T-helper 1 cell treated with Interleukin-12 subunit alpha and Interleukin-12 subunit beta and Interleukin-4 antibody, amounts not matched to agents 30 μg/mL and 1 μg/mL, for 36 hours (primary cell): ENCODE results near the gene TRIM69.
A peak's percentile ranks its signal among the peaks of the same experiment; 100 is the strongest.
"Not testable (repeated sequence)": the region's sequence is repeated elsewhere in the genome, so short reads cannot be mapped to it uniquely, and the experiment has no call there.

Experiments
- H3K27ac Mint-ChIP-seq: one replicate; pipeline ENCODE4 v1.8.0; 2021; ENCODE audit warnings: mild to moderate bottlenecking, mixed read lengths
- H3K27me3 Mint-ChIP-seq: one replicate; pipeline ENCODE4 v1.8.0; 2021; ENCODE audit warnings: low read depth, mixed read lengths
- H3K36me3 Mint-ChIP-seq: one replicate; pipeline ENCODE4 v1.8.0; 2021; ENCODE audit warnings: low read depth, mixed read lengths
- H3K4me1 Mint-ChIP-seq: one replicate; pipeline ENCODE4 v1.8.0; 2021; ENCODE audit warnings: low read depth, mixed read lengths
- H3K4me3 Mint-ChIP-seq: one replicate; pipeline ENCODE4 v1.8.0; 2021; ENCODE audit warnings: mild to moderate bottlenecking, moderate library complexity, mixed read lengths
- H3K9me3 Mint-ChIP-seq: one replicate; pipeline ENCODE4 v1.8.0; 2021; ENCODE audit warnings: mixed read lengths

The TRIM69 gene

DNA sequence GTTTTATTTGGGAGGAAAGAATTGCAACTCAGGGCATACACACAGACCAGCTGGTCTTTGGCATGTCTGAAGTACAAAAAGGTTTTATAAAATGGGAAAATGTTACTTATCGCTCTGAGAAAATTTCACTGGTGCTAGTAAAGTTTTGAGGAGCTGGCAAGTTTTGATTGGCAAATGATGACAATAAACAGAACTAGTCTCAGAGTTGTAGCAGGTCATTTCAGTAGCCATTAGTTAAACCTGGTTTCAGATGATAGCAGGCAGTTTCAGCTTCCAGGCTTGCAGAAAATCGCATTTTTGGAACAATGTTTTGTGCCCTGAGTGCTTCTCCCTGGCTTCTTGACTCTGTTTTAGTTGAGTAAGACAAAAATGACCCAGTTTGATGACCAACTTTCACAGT lies 14.3 kb upstream of the TRIM69 start:
- no peaks in the 10 kb centered on the region for H3K9me3 Mint-ChIP-seq
- H3K4me3 Mint-ChIP-seq = no peak overlapping the region
- H3K4me1 Mint-ChIP-seq = peaks cover 76% of the 10 kb centered on the region
- peak overlapping the region; percentile 96 for H3K27ac Mint-ChIP-seq
- H3K27me3 Mint-ChIP-seq = no peaks in the 10 kb centered on the region
- peaks cover 31% of the 10 kb centered on the region for H3K36me3 Mint-ChIP-seq

DNA sequence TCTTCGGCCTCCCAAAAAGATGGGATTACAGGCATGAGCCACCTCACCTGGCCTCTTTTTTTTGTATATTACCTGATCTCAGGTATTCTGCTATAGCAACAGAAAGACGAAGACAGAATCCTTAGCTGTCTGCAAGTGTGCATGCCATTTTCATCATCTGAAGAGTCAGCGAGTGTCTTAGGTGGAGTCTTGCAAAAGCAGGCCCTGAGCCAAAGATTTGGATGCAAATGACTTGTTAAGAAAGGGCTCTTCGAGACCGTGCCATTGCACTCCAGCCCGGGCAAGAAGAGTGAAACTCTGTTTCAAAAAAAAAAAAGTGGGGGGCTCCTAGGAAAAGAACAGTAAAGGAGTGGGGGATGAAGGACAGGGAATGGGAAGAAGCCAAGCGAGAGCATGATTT lies 10.2 kb upstream of the TRIM69 start:
- Mint-ChIP-seq H3K36me3 (peaks cover 18% of the 10 kb centered on the region), H3K4me3 (peak overlapping the region; percentile 98), H3K27me3 (no peaks in the 10 kb centered on the region), H3K9me3 (no peaks in the 10 kb centered on the region), H3K4me1 (peaks cover 64% of the 10 kb centered on the region), H3K27ac (peak overlapping the region; percentile 100)

DNA sequence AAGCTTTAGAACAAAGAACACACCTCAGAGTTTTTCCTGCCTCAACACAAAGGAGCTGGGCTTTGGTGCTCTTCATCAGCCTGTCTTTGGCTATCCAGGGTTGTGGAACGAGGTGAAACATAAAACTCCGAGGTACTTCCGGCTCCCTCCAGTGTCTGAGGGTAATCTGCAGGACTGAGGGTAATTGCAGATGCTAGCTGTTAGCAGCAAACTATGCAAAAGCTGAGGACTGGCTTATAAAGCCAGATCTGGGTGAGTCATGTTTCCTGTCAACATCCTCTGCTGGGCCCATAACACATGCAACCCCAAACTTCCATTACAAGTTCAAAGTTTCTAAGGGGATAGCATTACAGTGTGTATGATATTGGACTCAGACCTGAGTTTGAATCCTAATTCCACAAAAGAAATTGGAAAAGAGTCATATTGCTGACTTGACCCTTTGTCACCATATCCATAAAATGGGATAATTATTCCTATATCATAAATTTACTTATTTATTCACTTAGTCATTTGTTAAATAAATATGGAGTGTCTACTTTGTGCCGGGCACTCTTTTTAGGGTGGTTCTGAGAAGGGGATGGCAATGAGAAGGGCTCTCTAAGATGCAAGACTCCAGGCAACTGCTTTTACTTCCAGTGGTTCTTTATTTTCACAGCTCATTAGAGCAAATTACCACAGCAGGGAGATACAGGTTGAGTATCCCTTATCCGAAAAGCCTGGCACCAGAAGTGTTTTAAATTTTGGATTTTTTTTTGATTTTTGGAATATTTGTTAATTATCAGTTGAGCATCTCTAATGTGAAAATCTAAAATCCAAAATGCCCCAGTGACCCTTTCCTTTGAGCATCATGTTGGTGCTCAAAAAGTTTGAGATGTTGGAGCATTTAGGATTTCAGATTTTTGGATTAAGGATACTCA lies 9.5 kb upstream of the TRIM69 start:
- H3K4me3 Mint-ChIP-seq = peak overlapping the region; percentile 98
- H3K27ac Mint-ChIP-seq = peak overlapping the region; percentile 100
- peaks cover 65% of the 10 kb centered on the region for H3K4me1 Mint-ChIP-seq
- no peaks in the 10 kb centered on the region for H3K27me3 Mint-ChIP-seq
- H3K9me3 Mint-ChIP-seq = no peaks in the 10 kb centered on the region
- peaks cover 20% of the 10 kb centered on the region for H3K36me3 Mint-ChIP-seq

DNA sequence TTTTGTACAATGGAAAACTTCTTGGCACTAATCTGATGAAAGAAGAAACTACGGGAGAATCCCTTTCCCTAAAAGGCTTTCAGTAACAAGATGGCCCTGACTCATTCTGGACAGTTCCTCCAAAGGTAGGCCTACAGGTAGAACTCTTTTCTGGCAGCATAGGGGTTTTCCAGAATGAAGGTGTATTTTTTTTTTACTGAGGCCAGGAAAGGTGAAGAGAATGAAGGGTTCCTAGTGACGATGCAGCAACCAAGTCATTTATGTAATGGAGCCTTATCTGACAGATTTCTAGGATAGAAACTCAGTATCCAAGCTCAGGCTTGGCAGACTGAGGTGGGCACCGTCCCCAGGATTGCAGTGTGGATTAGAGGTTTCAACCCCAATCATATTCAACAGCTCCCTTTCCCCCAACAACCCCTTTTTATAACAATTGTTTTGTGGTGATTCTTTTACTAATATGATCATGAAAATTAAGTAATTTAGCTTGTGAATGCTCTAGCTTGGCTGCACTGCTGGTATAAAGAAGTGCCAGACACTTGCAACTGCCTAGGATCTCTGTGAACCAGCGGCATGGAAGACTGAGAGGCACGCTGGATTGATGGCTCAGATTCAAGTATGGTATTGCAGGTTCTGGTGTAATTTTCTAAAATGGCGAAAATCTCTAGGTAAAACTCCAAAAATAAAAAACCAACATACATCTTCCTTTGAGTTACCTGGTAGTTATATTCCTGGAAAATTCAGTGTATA lies 8.7 kb upstream of the TRIM69 start:
- H3K36me3 Mint-ChIP-seq = peaks cover 26% of the 10 kb centered on the region
- peaks cover 68% of the 10 kb centered on the region for H3K4me1 Mint-ChIP-seq
- H3K4me3 Mint-ChIP-seq = peak overlapping the region; percentile 98
- peak overlapping the region; percentile 100 for H3K27ac Mint-ChIP-seq
- H3K9me3 Mint-ChIP-seq = no peaks in the 10 kb centered on the region
- no peaks in the 10 kb centered on the region for H3K27me3 Mint-ChIP-seq

DNA sequence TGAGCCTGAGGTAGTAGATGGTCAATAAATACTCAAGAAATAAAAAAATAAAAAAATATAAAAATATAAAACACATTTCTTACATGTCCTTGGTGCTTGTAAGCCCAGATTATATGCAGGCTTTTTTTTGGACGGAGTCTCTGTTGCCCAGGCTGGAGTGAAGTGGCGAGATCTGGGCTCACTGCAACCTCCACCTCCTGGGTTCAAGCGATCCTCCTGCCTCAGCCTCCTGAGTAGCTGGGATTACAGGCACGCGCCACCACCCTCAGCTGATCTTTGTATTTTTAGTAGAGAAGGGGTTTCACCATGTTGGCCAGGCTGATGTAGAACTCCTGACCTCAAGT lies 8.1 kb upstream of the TRIM69 start:
- not testable (repeated sequence) for H3K27me3 Mint-ChIP-seq, H3K9me3 Mint-ChIP-seq
- Mint-ChIP-seq H3K27ac (peak overlapping the region; percentile 100), H3K4me3 (peak overlapping the region; percentile 98), H3K36me3 (peaks cover 26% of the 10 kb centered on the region), H3K4me1 (peaks cover 68% of the 10 kb centered on the region)

DNA sequence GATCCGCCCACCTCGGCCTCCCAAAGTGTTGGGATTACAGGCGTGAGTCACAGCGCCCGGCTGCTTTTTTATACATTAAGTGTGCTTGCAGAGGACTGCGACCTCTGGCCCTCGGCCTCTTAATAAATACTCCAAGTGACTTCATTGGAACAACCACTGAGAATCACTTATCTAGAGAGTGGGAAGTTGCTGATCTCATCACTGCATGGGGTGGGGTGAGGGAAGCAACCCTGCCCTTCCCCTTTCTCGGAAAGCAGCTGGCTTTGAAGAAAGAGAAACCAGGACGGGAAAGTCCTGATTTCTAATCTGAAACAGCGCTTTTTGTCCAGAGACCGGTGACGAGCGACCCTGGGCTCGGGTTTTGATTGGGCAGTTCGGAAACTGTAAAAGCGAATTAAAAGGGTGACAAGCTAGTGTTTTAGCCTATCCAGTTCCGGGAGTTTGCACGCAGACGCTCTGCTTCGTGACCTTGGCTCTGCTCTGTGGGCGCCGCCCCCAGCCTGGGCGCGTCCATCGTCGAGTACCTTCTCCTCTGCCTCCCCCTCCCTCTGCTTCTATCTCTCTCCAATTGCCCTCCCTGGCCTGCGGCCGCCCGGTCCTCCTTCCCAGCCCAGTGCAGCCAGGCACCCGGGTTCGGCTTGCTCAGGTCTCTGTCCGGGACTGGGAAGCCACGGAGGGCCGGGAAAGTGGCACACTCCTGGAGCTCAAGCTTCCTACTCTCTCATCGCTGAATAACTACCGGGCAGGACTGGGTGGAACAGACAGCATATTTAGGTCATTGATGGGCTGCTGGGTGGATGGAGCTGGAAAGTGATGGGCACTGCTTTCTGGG lies 7.5 kb upstream of the TRIM69 start:
- H3K27me3 Mint-ChIP-seq = no peaks in the 10 kb centered on the region
- peak overlapping the region; percentile 98 for H3K4me3 Mint-ChIP-seq
- peaks cover 67% of the 10 kb centered on the region for H3K4me1 Mint-ChIP-seq
- H3K36me3 Mint-ChIP-seq = peaks cover 30% of the 10 kb centered on the region
- H3K27ac Mint-ChIP-seq = peak overlapping the region; percentile 100
- H3K9me3 Mint-ChIP-seq = no peaks in the 10 kb centered on the region

DNA sequence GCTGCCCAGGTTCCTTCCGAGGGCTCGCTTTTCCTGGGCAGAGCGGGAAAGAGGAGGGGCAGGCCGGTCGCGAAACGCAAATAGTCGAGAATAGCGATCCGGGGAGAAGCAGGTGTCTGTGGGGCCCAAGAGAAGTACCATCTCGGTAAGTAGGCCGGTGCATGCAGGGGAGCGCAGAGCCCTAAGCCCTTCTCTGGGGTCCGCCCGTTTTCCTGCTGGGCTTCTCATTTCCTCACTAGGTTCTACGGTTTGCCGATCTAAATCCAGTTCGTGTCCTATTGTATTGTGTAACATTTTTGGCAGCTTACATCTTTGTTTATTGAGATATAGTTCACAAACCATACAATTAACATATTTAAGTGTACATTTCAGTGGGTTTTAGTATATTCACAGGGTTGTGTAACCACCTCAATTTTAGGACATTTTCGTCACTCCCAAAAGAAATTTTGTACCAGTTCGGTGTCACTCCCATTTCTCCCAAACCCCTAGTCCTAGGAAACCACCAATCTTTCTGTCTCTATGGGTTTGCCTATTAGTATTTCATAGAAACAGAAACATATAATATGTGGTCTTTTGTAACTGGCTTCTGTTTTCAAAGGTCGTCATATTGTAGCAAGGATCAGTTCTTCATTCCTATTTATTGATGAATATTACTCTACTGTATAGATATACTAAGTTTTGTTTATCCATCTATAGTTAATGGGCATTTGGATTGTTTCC lies 6.8 kb upstream of the TRIM69 start:
- no peaks in the 10 kb centered on the region for H3K27me3 Mint-ChIP-seq
- H3K4me3 Mint-ChIP-seq = peak overlapping the region; percentile 98
- H3K4me1 Mint-ChIP-seq = peaks cover 66% of the 10 kb centered on the region
- no peaks in the 10 kb centered on the region for H3K9me3 Mint-ChIP-seq
- peak overlapping the region; percentile 100 for H3K27ac Mint-ChIP-seq
- H3K36me3 Mint-ChIP-seq = peaks cover 31% of the 10 kb centered on the region

DNA sequence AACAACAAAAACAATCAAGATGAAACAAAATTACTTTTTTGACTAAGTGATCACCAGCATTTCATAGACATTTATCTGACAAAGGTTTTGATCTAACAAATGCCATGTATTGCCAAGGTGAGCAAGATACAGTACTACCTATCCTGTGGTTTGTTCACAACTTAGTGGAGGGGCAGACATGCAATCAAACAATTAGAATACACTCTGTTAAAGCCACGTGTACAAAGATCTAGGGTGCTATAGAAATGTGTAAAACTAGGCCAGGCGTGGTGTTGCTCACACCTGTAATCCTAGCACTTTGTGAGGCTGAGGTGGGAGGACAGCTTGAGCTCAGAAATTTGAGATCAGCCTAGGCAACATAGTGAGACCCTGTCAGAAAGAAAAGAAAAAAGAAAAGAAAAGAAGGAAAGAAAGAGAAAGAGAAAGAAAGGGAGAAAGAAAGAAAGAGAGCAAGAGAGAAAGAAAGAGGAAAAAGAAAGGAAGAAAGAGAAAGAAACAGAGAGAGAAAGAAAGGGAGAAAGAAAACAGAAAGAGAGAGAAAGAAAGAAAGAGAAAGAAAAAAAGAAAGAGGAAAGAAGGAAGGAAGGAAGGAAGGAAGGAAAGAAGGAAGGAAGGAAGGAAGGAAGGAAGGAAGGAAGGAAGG lies 1.4 kb upstream of the TRIM69 start:
- H3K27ac Mint-ChIP-seq = peak overlapping the region; percentile 92
- peak overlapping the region; percentile 87 for H3K4me3 Mint-ChIP-seq
- H3K36me3 Mint-ChIP-seq = peaks cover 21% of the 10 kb centered on the region
- H3K27me3 Mint-ChIP-seq = no peaks in the 10 kb centered on the region
- no peaks in the 10 kb centered on the region for H3K9me3 Mint-ChIP-seq
- H3K4me1 Mint-ChIP-seq = peaks cover 64% of the 10 kb centered on the region

DNA sequence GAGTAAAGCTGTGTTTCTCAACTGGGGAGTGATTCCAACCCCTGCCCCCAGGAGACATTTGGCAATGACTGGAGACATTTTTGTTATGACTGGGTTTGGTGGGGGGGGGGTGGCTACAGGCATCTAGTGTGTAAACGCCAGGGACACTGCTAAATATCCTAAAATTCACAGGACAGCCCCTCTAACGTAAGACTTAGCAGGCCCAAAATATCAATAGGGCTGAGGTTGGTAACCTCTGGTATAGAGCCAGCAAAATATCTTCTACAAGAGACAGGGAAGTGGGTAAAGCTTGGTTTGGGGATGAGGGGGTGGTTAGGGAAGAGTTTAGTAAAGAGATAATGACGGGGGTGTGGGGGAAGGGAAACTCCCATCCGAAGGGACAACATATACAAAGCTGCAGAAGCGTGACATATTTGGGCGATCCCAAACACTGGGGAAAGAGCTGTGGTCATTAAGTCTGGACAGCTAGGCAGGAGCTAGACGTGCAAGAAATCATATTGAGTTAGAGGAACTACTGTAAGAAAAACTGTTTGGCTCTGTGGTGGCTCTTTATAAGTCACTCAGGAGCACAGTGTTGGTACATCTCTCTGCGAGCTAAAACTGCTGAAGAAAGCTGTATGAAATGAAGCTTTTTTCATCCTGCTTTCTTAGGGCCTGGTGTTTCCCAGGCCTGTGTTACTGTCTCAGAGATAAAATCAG lies 697 bp upstream of the TRIM69 start:
- H3K9me3 Mint-ChIP-seq = no peaks in the 10 kb centered on the region
- no peaks in the 10 kb centered on the region for H3K27me3 Mint-ChIP-seq
- peak overlapping the region; percentile 92 for H3K27ac Mint-ChIP-seq
- peaks cover 61% of the 10 kb centered on the region for H3K4me1 Mint-ChIP-seq
- peak overlapping the region; percentile 87 for H3K4me3 Mint-ChIP-seq
- H3K36me3 Mint-ChIP-seq = peaks cover 23% of the 10 kb centered on the region

DNA sequence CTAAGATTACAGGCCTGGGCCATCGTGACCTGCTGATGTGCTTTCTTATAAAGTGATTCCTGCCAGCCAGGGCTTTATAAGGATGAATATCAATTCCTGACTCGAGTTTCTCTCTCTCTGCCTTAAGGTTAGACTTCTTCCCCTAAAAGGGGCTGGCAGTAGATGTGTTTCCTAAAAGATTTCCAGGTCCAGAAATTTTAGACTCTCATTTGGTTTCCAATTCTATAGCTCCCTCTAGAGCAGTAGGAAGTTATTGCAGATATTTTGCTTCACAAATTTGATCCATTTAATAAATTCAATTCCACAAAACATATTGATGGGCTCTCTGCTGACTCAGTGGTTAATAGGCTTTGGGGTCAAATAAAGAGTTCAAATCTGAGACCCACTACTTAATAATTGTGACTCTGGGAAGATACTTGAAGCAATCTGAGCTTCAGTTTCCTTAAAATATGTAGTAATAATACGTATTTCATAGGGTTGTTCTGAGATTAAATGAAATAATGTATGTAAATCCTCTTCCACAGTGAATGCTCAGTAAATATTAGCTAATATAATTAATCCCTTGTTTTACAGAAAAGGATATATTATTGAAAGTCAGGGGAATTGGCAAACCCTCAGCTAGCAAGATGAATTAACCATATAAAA lies 2.1 kb downstream of the TRIM69 start:
- Mint-ChIP-seq H3K27me3 (no peaks in the 10 kb centered on the region), H3K27ac (peak overlapping the region; percentile 67), H3K9me3 (no peaks in the 10 kb centered on the region), H3K36me3 (peaks cover 8% of the 10 kb centered on the region), H3K4me1 (peaks cover 43% of the 10 kb centered on the region), H3K4me3 (peak overlapping the region; percentile 46)

DNA sequence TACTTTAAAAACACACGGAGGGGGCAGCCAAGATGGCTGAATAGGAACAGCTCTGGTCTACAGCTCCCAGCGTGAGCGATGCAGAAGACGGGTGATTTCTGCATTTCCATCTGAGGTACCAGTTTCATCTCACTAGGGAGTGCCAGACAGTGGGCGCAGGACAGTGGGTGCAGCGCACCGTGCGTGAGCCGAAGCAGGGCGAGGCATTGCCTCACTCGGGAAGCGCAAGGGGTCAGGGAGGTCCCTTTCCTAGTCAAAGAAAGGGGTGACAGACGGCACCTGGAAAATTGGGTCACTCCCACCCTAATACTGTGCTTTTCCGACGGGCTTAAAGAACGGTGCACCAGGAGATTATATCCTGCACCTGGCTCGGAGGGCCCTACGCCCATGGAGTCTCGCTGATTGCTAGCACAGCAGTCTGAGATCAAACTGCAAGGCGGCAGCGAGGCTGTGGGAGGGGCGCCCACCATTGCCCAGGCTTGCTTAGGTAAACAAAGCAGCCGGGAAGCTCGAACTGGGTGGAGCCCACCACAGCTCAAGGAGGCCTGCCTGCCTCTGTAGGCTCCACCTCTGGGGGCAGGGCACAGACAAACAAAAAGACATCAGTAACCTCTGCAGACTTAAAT lies 3.0 kb downstream of the TRIM69 start:
- H3K27me3 Mint-ChIP-seq, H3K4me3 Mint-ChIP-seq, H3K36me3 Mint-ChIP-seq, H3K9me3 Mint-ChIP-seq, H3K27ac Mint-ChIP-seq: not testable (repeated sequence)
- H3K4me1 Mint-ChIP-seq = peaks cover 39% of the 10 kb centered on the region

DNA sequence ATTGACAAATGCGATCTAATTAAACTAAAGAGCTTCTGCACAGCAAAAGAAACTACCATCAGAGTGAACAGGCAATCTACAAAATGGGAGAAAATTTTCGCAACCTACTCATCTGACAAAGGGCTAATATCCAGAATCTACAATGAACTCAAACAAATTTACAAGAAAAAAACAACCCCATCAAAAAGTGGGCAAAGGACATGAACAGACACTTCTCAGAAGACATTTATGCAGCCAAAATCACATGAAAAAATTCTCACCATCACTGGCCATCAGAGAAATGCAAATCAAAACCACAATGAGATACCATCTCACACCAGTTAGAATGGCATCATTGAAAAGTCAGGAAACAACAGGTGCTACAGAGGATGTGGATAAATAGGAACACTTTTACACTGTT lies 7.1 kb downstream of the TRIM69 start:
- H3K4me3 Mint-ChIP-seq, H3K27me3 Mint-ChIP-seq, H3K27ac Mint-ChIP-seq, H3K4me1 Mint-ChIP-seq: not testable (repeated sequence)
- Mint-ChIP-seq H3K9me3 (peaks cover 15% of the 10 kb centered on the region), H3K36me3 (peaks cover 11% of the 10 kb centered on the region)
